Muscle layer of duodenum (tissue), 2 donors: Measurements from ENCODE around the gene RNF123.

ENCODE experiments used
- H3K27ac ChIP-seq: one replicate; pipeline ENCODE4 v1.7.0; 2013; ENCODE audit warnings: mild to moderate bottlenecking, low read length
- H3K27me3 ChIP-seq: one replicate; pipeline ENCODE4 v1.7.0; 2013; ENCODE audit warnings: low read depth, mild to moderate bottlenecking, control low read depth, low read length
- H3K36me3 ChIP-seq, 2 donors: one replicate each; pipeline ENCODE4 v1.7.0; 2013; ENCODE audit warnings: low read length in 2 of 2, control low read depth in 1 of 2, mild to moderate bottlenecking in 1 of 2; ENCODE audit not compliant: insufficient read depth in 2 of 2, control insufficient read depth in 1 of 2
- H3K4me1 ChIP-seq, 2 donors: one replicate each; pipeline ENCODE4 v1.7.0; 2013; ENCODE audit warnings: low read length in 2 of 2, mild to moderate bottlenecking in 2 of 2, control low read depth in 1 of 2, moderate library complexity in 1 of 2; ENCODE audit not compliant: insufficient read depth in 2 of 2, control insufficient read depth in 1 of 2
- H3K4me3 ChIP-seq, 2 donors: one replicate each; pipeline ENCODE4 v1.7.0; 2013; ENCODE audit warnings: low read length in 2 of 2, low read depth in 1 of 2, mild to moderate bottlenecking in 1 of 2
- H3K9me3 ChIP-seq, 2 donors: one replicate each; pipeline ENCODE4 v1.7.0; 2013; ENCODE audit warnings: low read length in 2 of 2, control low read depth in 1 of 2, mild to moderate bottlenecking in 1 of 2; ENCODE audit not compliant: control insufficient read depth in 1 of 2
- donor health status: healthy.

RNF123 gene

DNA sequence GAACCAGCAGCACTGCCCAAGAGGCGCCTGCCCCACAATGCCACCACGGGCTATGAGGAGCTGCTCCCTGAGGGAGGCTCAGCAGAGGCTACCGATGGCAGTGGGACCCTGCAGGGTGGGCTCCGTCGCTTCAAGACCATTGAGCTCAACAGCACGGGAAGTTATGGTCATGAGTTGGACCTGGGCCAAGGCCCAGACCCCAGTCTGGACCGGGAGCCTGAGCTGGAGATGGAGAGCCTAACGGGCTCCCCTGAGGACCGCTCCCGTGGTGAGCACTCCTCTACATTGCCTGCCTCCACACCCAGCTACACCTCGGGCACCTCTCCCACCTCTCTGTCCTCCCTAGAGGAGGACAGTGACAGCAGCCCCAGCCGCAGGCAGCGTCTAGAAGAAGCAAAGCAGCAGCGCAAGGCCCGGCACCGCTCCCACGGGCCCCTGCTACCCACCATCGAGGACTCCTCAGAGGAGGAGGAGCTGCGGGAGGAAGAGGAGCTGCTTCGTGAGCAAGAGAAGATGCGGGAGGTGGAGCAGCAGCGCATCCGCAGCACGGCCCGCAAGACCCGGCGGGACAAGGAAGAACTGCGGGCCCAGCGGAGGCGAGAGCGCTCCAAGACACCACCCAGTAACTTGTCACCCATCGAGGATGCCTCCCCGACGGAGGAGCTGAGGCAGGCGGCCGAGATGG is 37.0 kb upstream of the RNF123 start:
- Histone ChIP-seq H3K36me3 (no peaks in the 10 kb centered on the region), H3K9me3 (no peaks in the 10 kb centered on the region), H3K4me3 (no peak overlapping the region), H3K27me3 (no peaks in the 10 kb centered on the region), H3K4me1 (peaks cover 0 to 5% of the 10 kb centered on the region in 2 donors), H3K27ac (no peak overlapping the region)

DNA sequence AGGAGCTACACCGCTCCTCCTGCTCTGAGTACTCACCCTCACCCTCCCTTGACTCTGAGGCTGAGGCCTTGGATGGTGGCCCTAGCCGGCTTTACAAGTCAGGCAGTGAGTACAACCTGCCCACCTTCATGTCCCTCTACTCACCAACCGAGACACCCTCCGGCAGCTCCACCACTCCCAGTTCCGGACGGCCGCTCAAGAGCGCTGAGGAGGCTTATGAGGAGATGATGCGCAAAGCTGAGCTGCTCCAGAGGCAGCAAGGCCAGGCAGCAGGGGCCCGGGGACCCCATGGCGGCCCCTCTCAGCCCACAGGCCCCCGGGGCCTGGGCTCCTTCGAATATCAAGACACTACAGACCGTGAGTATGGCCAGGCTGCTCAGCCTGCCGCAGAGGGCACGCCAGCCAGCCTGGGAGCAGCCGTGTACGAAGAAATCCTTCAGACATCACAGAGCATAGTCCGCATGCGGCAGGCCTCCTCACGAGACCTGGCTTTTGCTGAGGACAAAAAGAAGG is 36.4 kb upstream of the RNF123 start:
- Histone ChIP-seq H3K27ac (no peak overlapping the region), H3K27me3 (no peaks in the 10 kb centered on the region), H3K36me3 (no peaks in the 10 kb centered on the region), H3K9me3 (no peaks in the 10 kb centered on the region), H3K4me3 (no peak overlapping the region), H3K4me1 (peaks cover 0 to 5% of the 10 kb centered on the region in 2 donors)

DNA sequence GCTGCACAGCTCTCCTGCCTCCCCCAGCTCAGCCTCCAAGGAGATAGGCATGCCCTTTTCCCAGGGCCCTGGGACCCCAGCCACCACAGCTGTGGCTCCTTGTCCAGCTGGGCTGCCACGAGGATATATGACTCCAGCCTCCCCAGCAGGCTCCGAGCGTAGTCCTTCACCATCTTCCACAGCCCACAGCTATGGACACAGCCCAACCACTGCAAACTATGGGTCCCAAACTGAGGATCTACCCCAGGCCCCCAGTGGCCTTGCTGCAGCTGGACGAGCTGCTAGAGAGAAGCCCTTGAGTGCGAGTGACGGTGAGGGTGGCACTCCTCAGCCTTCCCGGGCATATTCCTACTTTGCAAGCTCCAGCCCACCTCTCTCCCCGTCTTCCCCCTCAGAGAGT is 35.7 kb upstream of the RNF123 start:
- no peaks in the 10 kb centered on the region for H3K9me3 ChIP-seq
- no peak overlapping the region for H3K4me3 ChIP-seq
- H3K36me3 ChIP-seq, result no peaks in the 10 kb centered on the region
- H3K27me3 ChIP-seq, result no peaks in the 10 kb centered on the region
- peaks cover 0 to 5% of the 10 kb centered on the region in 2 donors for H3K4me1 ChIP-seq
- H3K27ac ChIP-seq, result no peak overlapping the region

DNA sequence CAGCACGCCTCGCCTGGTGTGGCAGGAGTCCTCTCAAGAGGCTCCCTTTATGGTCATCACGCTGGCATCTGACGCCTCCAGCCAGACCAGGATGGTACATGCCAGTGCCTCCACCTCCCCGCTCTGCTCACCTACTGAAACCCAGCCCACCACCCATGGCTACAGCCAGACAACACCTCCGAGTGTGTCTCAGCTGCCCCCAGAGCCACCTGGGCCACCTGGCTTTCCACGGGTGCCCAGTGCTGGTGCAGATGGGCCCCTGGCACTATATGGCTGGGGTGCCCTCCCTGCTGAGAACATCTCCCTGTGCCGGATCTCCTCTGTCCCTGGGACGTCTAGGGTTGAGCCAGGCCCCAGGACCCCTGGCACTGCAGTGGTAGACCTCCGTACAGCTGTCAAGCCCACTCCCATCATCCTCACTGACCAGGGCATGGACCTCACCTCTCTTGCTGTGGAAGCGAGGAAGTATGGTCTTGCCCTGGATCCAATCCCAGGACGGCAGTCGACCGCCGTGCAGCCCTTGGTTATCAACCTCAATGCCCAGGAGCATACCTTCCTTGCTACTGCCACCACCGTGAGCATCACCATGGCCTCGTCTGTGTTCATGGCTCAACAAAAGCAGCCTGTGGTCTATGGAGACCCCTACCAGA is 35.1 kb upstream of the RNF123 start:
- H3K9me3 ChIP-seq, result no peaks in the 10 kb centered on the region
- no peak overlapping the region for H3K27ac ChIP-seq
- H3K4me3 ChIP-seq, result no peak overlapping the region
- H3K27me3 ChIP-seq, result no peaks in the 10 kb centered on the region
- H3K4me1 ChIP-seq, result peaks cover 0 to 5% of the 10 kb centered on the region in 2 donors
- no peaks in the 10 kb centered on the region for H3K36me3 ChIP-seq

DNA sequence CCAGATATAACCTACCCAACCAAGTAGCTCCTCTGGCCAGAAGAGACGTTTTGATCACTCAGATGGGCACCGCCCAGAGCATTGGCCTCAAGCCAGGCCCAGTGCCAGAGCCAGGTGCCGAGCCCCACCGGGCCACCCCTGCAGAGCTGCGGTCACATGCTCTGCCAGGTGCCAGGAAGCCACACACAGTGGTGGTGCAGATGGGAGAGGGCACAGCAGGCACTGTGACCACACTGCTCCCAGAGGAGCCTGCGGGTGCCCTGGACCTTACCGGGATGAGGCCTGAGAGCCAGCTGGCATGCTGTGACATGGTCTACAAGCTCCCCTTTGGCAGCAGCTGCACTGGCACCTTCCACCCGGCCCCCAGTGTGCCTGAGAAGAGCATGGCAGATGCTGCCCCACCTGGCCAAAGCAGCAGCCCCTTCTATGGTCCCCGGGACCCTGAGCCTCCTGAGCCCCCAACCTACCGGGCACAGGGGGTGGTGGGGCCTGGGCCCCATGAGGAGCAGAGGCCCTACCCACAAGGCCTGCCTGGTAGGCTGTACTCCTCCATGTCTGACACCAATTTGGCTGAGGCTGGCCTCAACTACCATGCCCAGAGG is 34.3 kb upstream of the RNF123 start:
- Histone ChIP-seq H3K4me3 (no peak overlapping the region), H3K27ac (no peak overlapping the region), H3K4me1 (peaks cover 0 to 5% of the 10 kb centered on the region in 2 donors), H3K9me3 (no peaks in the 10 kb centered on the region), H3K36me3 (no peaks in the 10 kb centered on the region), H3K27me3 (no peaks in the 10 kb centered on the region)

DNA sequence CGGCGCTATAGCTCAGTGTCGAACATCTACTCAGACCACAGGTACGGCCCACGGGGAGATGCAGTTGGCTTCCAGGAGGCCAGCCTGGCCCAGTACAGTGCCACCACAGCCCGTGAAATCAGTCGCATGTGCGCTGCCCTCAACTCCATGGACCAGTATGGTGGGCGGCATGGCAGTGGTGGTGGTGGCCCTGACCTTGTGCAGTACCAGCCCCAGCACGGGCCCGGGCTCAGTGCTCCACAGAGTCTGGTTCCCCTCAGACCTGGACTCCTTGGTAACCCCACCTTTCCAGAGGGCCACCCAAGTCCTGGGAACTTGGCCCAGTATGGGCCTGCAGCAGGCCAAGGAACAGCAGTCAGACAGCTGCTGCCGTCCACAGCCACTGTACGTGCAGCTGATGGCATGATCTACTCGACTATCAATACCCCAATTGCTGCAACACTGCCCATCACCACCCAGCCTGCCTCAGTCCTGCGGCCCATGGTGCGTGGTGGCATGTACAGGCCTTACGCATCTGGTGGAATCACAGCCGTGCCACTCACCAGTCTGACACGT is 33.5 kb upstream of the RNF123 start:
- Histone ChIP-seq H3K27ac (no peak overlapping the region), H3K27me3 (no peaks in the 10 kb centered on the region), H3K9me3 (no peaks in the 10 kb centered on the region), H3K4me1 (peaks cover 0 to 5% of the 10 kb centered on the region in 2 donors), H3K36me3 (no peaks in the 10 kb centered on the region), H3K4me3 (no peak overlapping the region)

DNA sequence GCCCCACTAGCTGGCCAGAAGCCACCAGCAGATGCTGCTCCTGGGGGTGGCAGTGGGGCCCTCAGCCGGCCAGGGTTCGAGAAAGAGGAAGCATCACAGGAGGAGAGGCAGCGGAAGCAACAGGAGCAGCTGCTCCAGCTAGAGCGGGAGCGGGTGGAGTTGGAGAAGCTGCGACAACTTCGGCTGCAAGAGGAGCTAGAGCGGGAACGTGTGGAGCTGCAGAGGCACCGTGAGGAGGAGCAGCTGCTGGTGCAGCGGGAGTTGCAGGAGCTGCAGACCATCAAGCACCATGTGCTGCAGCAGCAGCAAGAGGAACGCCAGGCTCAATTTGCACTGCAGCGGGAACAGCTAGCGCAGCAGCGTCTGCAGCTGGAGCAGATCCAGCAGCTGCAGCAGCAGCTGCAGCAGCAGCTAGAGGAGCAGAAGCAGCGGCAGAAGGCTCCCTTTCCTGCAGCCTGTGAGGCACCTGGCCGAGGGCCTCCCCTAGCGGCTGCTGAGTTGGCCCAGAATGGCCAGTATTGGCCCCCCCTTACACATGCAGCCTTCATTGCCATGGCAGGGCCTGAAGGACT is 32.7 kb upstream of the RNF123 start:
- Histone ChIP-seq H3K27me3 (no peaks in the 10 kb centered on the region), H3K27ac (no peak overlapping the region), H3K36me3 (no peaks in the 10 kb centered on the region), H3K4me1 (peaks cover 0 to 5% of the 10 kb centered on the region in 2 donors), H3K9me3 (no peaks in the 10 kb centered on the region), H3K4me3 (no peak overlapping the region)

DNA sequence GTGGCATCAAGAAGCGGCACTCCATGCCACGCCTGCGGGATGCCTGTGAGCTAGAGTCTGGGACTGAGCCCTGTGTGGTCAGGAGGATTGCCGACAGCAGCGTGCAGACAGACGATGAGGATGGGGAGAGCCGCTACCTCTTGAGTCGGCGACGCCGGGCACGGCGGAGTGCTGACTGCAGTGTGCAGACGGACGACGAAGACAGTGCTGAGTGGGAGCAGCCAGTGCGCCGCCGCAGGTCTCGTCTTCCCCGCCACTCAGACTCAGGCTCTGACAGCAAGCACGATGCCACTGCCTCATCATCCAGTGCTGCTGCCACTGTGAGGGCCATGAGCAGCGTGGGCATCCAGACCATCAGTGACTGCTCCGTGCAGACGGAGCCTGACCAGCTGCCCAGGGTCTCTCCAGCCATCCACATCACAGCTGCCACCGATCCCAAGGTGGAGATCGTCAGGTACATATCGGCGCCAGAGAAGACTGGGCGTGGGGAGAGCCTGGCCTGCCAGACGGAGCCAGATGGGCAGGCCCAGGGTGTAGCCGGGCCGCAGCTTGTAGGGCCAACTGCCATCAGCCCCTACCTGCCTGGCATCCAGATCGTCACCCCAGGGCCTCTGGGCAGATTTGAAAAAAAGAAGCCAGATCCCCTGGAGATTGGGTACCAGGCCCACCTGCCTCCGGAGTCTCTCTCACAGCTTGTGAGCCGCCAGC is 32.0 kb upstream of the RNF123 start:
- Histone ChIP-seq H3K36me3 (no peaks in the 10 kb centered on the region), H3K27ac (no peak overlapping the region), H3K9me3 (no peaks in the 10 kb centered on the region), H3K27me3 (no peaks in the 10 kb centered on the region), H3K4me1 (peaks cover 0 to 5% of the 10 kb centered on the region in 2 donors), H3K4me3 (no peak overlapping the region)

DNA sequence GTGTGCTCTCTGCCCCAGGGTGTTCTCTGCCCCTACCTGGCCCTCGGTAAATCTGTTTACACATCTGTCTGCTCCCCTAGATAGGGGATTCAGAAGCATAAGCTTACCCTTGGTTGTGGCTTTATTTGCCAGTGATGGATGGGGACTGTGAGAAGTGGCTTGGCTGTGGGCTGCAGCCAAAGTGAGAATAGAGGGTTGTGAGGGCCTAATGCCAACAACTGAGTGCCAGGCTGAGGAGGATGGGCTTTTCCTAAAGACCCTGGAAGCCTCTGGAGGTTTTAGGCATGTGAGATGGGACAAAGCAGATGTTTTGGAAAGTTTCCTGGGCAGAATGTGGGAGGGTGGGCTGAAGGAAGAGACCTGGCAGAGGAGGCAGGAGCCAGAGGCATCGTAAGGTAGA is 30.6 kb upstream of the RNF123 start:
- no peaks in the 10 kb centered on the region for H3K27me3 ChIP-seq
- no peak overlapping the region for H3K27ac ChIP-seq
- H3K4me3 ChIP-seq, result no peak overlapping the region
- H3K36me3 ChIP-seq, result no peaks in the 10 kb centered on the region
- peaks cover 0 to 5% of the 10 kb centered on the region in 2 donors for H3K4me1 ChIP-seq
- no peaks in the 10 kb centered on the region for H3K9me3 ChIP-seq

DNA sequence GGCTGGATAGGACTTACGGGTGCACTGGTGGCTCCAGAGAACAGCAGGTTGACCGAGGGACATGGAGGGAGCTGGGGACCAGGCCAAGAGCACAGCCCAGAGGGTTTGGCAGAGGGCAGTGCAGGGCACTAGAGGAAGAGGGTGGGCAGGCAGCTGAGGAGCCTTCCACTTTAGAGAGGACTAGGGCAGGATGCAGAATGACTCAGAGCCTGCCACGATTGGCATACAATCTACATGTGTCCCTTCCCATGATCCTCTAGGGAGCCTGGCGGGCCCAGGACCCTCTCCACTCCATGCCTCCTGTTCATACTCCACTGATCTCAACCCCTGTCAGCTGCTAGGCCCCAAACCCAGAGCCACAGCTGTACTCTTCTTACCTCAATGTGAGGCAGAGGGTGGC is 29.6 kb upstream of the RNF123 start:
- H3K9me3 ChIP-seq, result no peaks in the 10 kb centered on the region
- H3K36me3 ChIP-seq, result no peaks in the 10 kb centered on the region
- H3K4me1 ChIP-seq, result peaks cover 0 to 5% of the 10 kb centered on the region in 2 donors
- no peaks in the 10 kb centered on the region for H3K27me3 ChIP-seq
- no peak overlapping the region for H3K27ac ChIP-seq
- no peak overlapping the region for H3K4me3 ChIP-seq

DNA sequence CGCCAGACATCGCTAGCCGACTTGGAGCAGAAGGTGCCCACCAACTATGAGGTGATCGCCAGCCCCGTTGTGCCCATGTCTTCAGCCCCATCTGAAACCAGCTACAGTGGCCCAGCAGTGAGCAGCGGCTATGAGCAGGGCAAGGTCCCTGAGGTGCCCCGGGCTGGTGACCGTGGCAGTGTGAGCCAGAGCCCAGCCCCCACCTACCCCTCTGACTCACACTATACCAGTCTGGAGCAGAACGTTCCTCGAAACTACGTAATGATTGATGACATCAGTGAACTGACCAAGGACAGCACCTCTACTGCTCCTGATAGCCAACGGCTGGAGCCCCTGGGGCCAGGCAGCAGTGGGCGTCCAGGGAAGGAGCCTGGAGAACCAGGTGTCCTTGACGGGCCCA is 28.1 kb upstream of the RNF123 start:
- peaks cover 0 to 5% of the 10 kb centered on the region in 2 donors for H3K4me1 ChIP-seq
- no peaks in the 10 kb centered on the region for H3K9me3 ChIP-seq
- H3K27me3 ChIP-seq, result no peaks in the 10 kb centered on the region
- H3K36me3 ChIP-seq, result no peaks in the 10 kb centered on the region
- no peak overlapping the region for H3K27ac ChIP-seq
- no peak overlapping the region for H3K4me3 ChIP-seq
